Measurements from ENCODE around the gene ATRX.
"Not testable (repeated sequence)": the region's sequence is repeated elsewhere in the genome, so short reads cannot be mapped to it uniquely, and the experiment has no call there.

DNA sequence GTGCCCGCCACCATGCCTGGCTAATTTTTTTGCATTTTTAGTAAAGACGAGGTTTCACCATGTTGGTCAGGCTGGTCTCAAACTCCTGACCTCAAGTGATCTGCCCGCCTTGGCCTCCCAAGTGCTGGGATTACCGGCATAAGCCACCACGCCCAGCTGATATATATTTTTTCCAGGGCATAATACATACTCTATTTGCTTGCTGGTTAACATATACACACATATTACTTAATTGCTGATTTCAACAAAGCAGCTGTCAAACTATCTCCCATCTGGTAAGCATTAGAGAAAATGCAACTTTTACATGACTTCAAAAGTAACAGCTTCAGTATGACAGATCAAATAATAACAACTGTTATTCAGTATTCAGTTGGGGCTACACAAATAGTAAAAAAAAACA, 164.6 kb downstream of the ATRX start:
- TF ChIP-seq, protein P1, sequence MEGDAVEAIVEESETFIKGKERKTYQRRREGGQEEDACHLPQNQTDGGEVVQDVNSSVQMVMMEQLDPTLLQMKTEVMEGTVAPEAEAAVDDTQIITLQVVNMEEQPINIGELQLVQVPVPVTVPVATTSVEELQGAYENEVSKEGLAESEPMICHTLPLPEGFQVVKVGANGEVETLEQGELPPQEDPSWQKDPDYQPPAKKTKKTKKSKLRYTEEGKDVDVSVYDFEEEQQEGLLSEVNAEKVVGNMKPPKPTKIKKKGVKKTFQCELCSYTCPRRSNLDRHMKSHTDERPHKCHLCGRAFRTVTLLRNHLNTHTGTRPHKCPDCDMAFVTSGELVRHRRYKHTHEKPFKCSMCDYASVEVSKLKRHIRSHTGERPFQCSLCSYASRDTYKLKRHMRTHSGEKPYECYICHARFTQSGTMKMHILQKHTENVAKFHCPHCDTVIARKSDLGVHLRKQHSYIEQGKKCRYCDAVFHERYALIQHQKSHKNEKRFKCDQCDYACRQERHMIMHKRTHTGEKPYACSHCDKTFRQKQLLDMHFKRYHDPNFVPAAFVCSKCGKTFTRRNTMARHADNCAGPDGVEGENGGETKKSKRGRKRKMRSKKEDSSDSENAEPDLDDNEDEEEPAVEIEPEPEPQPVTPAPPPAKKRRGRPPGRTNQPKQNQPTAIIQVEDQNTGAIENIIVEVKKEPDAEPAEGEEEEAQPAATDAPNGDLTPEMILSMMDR (conservative IDR thresholded peaks at IDR 0.05; ENCODE audit: low read length), result not testable (repeated sequence)
- not testable (repeated sequence) for TF ChIP-seq EZH2phosphoT487 (IDR thresholded peaks at IDR 0.05; ENCODE audit: borderline replicate concordance, low read depth, low read length)

Data from OCI-LY7 (cell line).